ENCODE results near the gene TMEM31. TPM values are rescaled to one million over a fixed set of nuclear protein-coding genes. Genes with fewer than 3 reads are reported as not detected.
A peak's percentile ranks its signal among the peaks of the same experiment; 100 is the strongest.

TMEM31 gene
- total and polyA plus RNA-seq, 2 of the 8 experiments (the other 6 are each of a cell fraction or from before 2014, with no cell fraction given), result 0.65 TPM; not detected in 1

GRCh38 chrX:103687696-103688201 lies 23.0 kb upstream of the TMEM31 start (continued):
- TF ChIP-seq EP300 (IDR thresholded peaks at IDR 0.05; ENCODE audit: borderline replicate concordance in 1 of 2, low read depth in 2 of 2, low read length in 2 of 2) (no peak), CHD1 (IDR thresholded peaks at IDR 0.05; ENCODE audit: low read depth, low read length) (no peak), SP4 (IDR thresholded peaks at IDR 0.05; ENCODE audit: low read length) (no peak), JUN (IDR thresholded peaks at IDR 0.05; ENCODE audit: low read depth, low read length) (no peak), BACH1 (IDR thresholded peaks at IDR 0.05; ENCODE audit: low read length) (no peak), MAFK (IDR thresholded peaks at IDR 0.05; ENCODE audit: low read depth, low read length) (no peak), TAF1 (IDR thresholded peaks at IDR 0.05; ENCODE audit: low read depth, low read length) (peak; percentile 72), RXRA (IDR thresholded peaks at IDR 0.05; ENCODE audit: insufficient read depth, low read depth, low read length) (no peak), EZH2 (IDR thresholded peaks at IDR 0.05; ENCODE audit: low read depth, low read length, severe bottlenecking) (no peak), CBX8 (IDR thresholded peaks at IDR 0.05; ENCODE audit: borderline replicate concordance, low read depth, low read length) (no peak), E2F6 (IDR thresholded peaks at IDR 0.05) (no peak), NANOG (IDR thresholded peaks at IDR 0.05; ENCODE audit: insufficient read depth, low read depth, low read length, poor library complexity, severe bottlenecking) (no peak), SIN3A (conservative IDR thresholded peaks at IDR 0.05 in 1 of 2, IDR thresholded peaks at IDR 0.05 in 1 of 2; ENCODE audit: low read depth in 1 of 2, low read length in 2 of 2) (no peak), CTCF (IDR thresholded peaks at IDR 0.05; ENCODE audit: control extremely low read depth in 1 of 3, insufficient read depth in 1 of 3, low read depth in 1 of 3, low read length in 3 of 3) (peak; percentile 15 to 68 (median 66)), KDM5A (IDR thresholded peaks at IDR 0.05; ENCODE audit: low read length) (peak; percentile 61; the same call in 1 of the 2 replicates), POLR2AphosphoS5 (IDR thresholded peaks at IDR 0.05; ENCODE audit: low read depth, low read length) (0 out of 2 replicates have a peak, but pooled peaks have one; percentile 49), ASH2L (IDR thresholded peaks at IDR 0.05; ENCODE audit: low read length) (no peak), SP1 (IDR thresholded peaks at IDR 0.05; ENCODE audit: low read depth, low read length) (no peak), SP2 (IDR thresholded peaks at IDR 0.05; ENCODE audit: low read length) (no peak), SAP30 (IDR thresholded peaks at IDR 0.05; ENCODE audit: insufficient read depth, insufficient replicate concordance, low read length) (no peak), JUND (IDR thresholded peaks at IDR 0.05; ENCODE audit: low read length) (no peak), CTBP2 (IDR thresholded peaks at IDR 0.05; ENCODE audit: borderline replicate concordance, insufficient read depth, insufficient read length, low read length) (no peak)
